ENCODE results near the gene TSR3.

GRCh38 chr16:1301562-1301961 is 50.1 kb downstream of the TSR3 start:
- TF ChIP-seq CTCF (conservative IDR thresholded peaks at IDR 0.05; ENCODE audit: low read length) (no peak), EZH2phosphoT487 (IDR thresholded peaks at IDR 0.05; ENCODE audit: borderline replicate concordance) (no peak)

Data from Loucy (cell line).